Motor neuron (in vitro differentiated cells): Measurements from ENCODE around the gene CARD9. TPM values are rescaled to one million over a fixed set of nuclear protein-coding genes. Genes with fewer than 3 reads are reported as not detected.
A peak's percentile ranks its signal among the peaks of the same experiment; 100 is the strongest.

Experiments
- ATAC-seq, 8 experiments: fragments of 200-7000 bp; cut with Tn5 transposase; replicated peaks in 6 of 8; 2 replicates each; pipeline ENCODE4 v1.8.0; 2021; ENCODE audit warnings: mild to moderate bottlenecking in 8 of 8, moderate library complexity in 8 of 8
- H3K27ac ChIP-seq, 2 donors: fragments of 250-450 bp; sonication (Bioruptor Pico); 2 replicates each; pipeline ENCODE4 v1.9.0; 2021; ENCODE audit warnings: antibody characterized with exemption in 2 of 2, mild to moderate bottlenecking in 2 of 2, moderate library complexity in 1 of 2
- H3K4me1 ChIP-seq, 2 donors: fragments of 250-450 bp; sonication (Bioruptor Pico); replicated peaks in 1 of 2; 2 replicates each; pipeline ENCODE4 v1.6.1; 2021; ENCODE audit warnings: antibody characterized with exemption in 2 of 2, mild to moderate bottlenecking in 2 of 2, moderate library complexity in 1 of 2
- H3K4me3 ChIP-seq, 5 donors: fragments of 250-450 bp; sonication (Bioruptor Pico); 2 replicates each; pipeline ENCODE4 v1.9.0; 2021; ENCODE audit warnings: antibody characterized with exemption in 5 of 5, mild to moderate bottlenecking in 5 of 5, moderate library complexity in 4 of 5
- WGBS, 10 experiments: fragments of 450-650 bp; shearing (Covaris generic); methylation state at CpG; one replicate each; pipeline ENCODE4 v1.0.0; 2022; 5-methylcytosine and 5-hydroxymethylcytosine counted together
- in situ Hi-C, 9 experiments: fragments of 400-800 bp; cut with MboI; loops; one replicate each; pipeline ENCODE4 v1.15.0; 2021; ENCODE audit warnings: low sequenced_read_pairs in 9 of 9, low pct_unique_long_range_greater_than_20kb in 2 of 9; ENCODE audit not compliant: unreplicated experiment in 9 of 9
- total RNA-seq, 8 experiments: library from RNA; unstranded; fragments of 300-600 nt; gene quantifications; 2 replicates each; pipeline versions ENCODE4 v1.2.3 to v1.2.4, GENCODE V29; 2022

Gene CARD9
- total RNA-seq, 8 experiments from 2014 or later = 0.46 to 3.5 (median 1.9) TPM

DNA sequence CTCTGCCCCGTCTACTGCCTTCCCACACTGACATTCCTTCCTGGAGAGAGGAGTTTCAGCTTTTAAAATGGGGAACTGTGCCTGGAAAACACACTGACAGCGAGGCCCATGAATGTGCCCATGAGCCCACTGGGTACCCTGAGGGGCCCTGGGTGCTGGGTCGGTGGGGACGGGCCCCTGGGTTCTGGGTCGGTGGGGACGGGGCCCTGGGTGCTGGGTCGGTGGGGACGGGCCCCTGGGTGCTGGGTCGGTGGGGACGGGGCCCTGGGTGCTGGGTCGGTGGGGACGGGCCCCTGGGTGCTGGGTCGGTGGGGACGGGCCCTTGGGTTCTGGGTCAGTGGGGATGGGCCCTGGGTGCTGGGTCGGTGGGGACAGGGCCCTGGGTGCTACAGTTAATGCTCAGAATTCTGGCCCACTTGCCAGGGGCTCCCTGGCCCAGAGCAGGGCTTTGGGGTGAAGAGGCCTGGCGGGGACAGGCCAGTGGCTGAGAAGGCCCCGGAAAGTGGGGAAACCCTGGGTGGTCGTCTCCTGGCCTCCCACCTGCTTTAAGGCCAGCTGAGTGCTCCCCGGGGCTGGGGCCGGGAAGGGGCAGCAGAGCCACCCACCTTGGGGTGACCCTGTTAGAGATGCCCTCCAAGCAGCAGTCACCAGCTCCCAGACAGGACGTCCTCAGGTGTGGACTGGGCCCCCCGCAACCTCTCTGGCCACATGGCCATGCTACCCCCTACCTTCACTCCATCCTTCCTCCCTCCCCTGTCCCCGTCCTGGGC, 43.6 kb downstream of the CARD9 start:
- 100% methylated on average over 1 to 4 of the region's 23 CpGs; no CpG with 5 or more reads in 8 of the 10 experiments for WGBS, 10 experiments

DNA sequence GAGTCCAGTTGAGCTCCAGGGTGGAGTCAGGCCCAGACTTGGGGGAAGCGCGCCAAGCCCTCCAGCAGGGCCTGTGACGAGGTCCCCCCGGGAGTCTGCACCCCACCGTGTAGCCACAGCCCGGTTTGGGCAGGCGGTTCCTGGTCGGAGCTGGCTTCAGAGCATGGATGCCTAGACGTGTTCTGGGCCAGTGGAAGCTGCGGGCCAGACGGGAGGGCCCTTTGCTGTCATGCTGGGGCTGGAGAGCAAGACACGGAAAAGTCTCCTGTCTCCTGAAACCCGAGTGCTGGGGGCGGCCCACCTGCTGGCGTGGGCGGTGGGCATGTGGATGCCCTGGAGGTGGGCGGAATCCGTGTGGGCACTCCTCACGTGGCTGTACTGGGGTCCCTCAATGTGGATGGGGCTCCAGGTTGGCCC, 44.2 kb downstream of the CARD9 start:
- in situ Hi-C loops = no loop called here
- H3K4me3 ChIP-seq = peak overlapping the region; percentile 58 to 86 (median 70)
- H3K4me1 ChIP-seq = peaks cover 25 to 46% of the 10 kb centered on the region in 2 donors
- H3K27ac ChIP-seq = peak overlapping the region; percentile 91
- 20 to 88% methylated on average over 3 to 4 of the region's 19 CpGs; no CpG with 5 or more reads in 8 of the 10 experiments for WGBS, 10 experiments
- peak in 2 of 8 experiments; percentile 2 for ATAC-seq

More for the DNA sequence above, 43.6 kb downstream of the CARD9 start:
- H3K27ac ChIP-seq = peak overlapping the region in 1 of 2 donors; percentile 91
- in situ Hi-C loops = no loop called here
- H3K4me3 ChIP-seq = peak overlapping the region in 1 of 5 donors; percentile 58
- peaks cover 25 to 40% of the 10 kb centered on the region in 2 donors for H3K4me1 ChIP-seq
- no peak for ATAC-seq

DNA sequence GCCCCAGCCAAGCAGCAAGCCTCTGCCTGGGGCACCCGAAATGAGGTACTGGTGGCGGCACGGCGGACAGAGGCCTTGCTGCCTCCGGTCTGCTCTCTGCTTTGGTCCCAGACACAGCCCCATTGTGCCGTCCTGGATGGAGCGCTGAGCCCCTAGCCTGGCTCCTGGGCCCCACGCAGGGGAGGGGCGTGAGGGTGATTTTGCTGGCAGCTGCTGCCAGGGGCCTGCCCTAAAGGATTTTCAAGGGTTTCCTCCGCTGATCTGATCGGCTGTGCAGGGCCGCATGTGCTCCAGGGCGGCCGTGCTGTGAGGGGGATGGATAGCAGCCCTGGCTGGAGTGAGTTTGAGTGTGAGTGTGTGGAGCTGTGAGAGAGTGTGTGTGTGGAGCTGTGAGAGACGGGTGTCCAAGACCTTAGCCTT, 44.8 kb downstream of the CARD9 start:
- H3K4me3 ChIP-seq = peak overlapping the region; percentile 58 to 86 (median 70)
- peaks cover 25 to 48% of the 10 kb centered on the region in 2 donors for H3K4me1 ChIP-seq
- in situ Hi-C loops = no loop called here
- peak overlapping the region; percentile 91 for H3K27ac ChIP-seq
- peak; percentile 31 to 60 (median 46) for ATAC-seq
- 0 to 3% methylated on average over 4 to 5 of the region's 15 CpGs; no CpG with 5 or more reads in 8 of the 10 experiments for WGBS, 10 experiments

DNA sequence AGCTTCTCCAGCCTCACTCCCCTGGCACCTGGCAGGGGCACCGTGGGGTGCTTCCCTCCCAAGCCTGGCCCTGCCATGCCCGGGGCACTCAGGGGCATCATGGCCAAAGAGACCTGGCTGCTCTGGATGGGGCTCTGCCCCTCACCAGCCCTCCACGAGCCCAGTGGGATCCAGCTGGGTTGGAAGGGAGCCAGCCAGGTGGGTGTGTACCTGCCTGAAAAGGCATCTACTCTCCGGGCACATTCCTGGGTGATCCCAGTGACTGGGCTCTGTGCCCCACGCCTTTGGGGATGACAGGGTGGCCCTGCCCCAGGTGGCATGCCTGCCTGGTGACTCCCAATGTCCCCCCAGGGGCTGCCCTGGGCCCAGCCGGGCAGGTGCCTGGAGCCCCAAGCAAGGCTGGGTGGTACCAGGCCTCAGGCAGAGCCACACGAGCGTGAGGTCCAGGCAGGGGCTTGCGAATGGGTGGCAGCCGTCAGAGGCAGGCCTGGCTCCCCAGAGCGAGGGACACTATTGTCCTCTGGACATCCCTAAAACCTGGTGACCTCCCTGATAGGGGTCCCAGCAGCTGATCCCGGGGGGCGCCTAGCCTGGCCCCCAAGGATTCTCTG, 45.4 kb downstream of the CARD9 start:
- peak in 7 of 8 experiments; percentile 7 to 23 (median 12) for ATAC-seq
- Histone ChIP-seq H3K4me3 (peak overlapping the region; percentile 58 to 86 (median 70)), H3K27ac (peak overlapping the region; percentile 91), H3K4me1 (peaks cover 25 to 48% of the 10 kb centered on the region in 2 donors)
- 0 to 17% (median 6%) methylated on average over 1 to 5 of the region's 13 CpGs; no CpG with 5 or more reads in 6 of the 10 experiments for WGBS, 10 experiments
- in situ Hi-C loops = no loop called here

DNA sequence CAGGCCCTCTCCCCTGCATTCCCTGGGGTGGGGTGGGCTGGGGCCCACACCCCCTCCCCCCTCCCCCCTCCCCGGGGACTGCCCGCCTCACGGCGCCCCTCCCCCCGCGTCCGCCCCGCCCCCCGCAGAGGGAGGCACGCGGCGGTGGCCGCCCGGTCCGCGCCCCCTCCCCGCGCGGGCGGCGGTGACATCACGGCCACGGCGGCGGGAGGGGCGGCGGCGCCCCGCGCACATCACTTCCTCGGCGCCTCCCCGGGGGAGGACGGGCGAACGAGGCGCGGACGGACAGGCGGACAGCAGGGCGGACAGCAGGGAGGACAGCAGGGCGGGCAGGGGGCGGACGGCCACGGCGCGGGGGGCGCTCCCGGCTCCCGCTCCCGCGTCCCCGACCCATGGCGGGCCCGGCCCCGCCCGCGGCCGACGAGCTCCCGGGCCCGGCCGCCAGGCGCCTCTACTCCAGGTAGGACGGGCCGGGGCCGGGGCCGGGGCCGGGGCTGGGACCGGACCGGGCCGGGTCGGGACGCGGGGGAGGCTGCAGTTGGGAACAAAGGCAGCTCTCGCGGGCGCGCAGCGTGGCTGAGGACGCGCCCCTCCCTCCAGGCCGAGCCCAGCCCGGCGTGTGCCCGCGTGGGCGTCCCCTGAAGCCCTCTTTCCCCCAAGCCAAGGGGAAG, 46.0 kb downstream of the CARD9 start, which contains the start of gene GPSM1:
Gene GPSM1 (plus strand): TSS at position 236 of the 671 bp plus-strand sequence. CDS start 157 bp downstream, at position 393.
- Histone ChIP-seq H3K4me3 (peak within 1 kb of the TSS; percentile 58 to 86 (median 70)), H3K27ac (peak within 1 kb of the TSS; percentile 91), H3K4me1 (peaks cover 25 to 48% of the 10 kb centered on the region in 2 donors)
- in situ Hi-C loops = no loop called here
- no CpG with 5 or more reads among the region's 88 CpGs for WGBS, 10 experiments
- peak; percentile 44 to 67 (median 59) for ATAC-seq

DNA sequence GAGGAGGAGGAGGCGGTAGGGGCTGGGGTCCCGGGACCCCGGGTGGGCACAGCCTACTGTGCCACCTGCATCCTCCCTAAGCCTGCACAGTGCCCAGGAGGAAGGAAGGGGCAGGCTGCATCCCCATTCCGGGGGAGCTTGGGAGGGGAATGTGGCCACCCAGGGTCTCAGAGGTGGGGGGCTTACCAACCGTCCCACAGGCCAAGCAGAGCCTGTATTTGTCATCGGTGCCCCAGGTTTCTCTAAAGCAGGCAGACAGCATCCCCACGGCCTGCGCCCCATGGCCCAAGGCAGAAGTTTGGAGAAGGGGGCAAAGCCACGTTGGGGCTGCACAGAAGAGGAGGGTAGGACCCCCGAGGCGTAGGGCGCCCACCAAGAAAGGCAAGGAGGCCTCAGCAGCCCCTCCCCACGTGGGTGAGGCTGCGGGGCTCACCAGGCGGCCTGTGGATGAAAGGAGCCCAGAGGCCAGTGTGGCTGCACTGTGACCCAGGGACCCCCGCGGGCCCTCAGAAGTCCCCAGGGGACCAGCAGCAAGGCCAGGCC, 46.6 kb downstream of the CARD9 start:
- WGBS, 10 experiments = no CpG with 5 or more reads among the region's 17 CpGs
- Histone ChIP-seq H3K4me1 (peaks cover 25 to 48% of the 10 kb centered on the region in 2 donors), H3K4me3 (peak overlapping the region; percentile 58 to 86 (median 70)), H3K27ac (peak overlapping the region; percentile 91)
- peak in 6 of 8 experiments; percentile 27 to 53 (median 44) for ATAC-seq
- in situ Hi-C loops = no loop called here

DNA sequence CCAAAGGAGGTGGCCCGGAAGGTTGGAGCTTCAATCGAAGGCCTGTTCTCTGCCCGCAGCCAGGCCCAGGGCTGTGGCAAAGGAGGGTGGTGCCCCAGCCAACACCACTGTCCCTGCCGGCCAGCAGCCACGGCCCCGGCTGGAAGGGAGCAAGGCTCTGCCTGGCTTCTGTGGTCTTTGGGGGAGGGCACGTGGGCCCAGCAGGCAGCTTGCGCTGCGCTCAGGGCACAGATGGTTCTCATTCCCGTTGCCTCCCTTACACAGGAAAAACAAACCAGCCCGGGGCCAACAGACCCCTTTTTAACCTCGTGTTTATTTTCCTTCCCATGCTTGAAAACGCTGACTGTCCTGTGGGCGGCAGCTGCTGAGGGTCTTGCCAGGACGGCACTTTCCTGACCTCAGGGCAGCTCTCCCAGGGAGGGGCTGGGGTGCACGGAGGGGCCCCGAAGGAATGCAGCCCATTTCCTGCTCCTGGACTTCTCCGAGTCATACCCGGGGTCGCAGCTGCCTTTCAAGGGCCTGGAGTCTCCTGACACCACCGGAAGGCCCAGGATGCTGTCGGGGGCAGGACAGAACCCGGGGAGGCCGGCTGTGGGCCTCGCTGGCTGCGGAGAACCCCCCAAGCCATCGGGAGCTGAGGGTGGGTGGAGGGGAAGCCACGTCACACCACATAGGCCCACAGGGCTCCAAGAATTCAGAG, 47.3 kb downstream of the CARD9 start:
- 0 to 73% (median 32%) methylated on average over 1 to 10 of the region's 28 CpGs; no CpG with 5 or more reads in 5 of the 10 experiments for WGBS, 10 experiments
- Histone ChIP-seq H3K4me3 (no peak overlapping the region), H3K27ac (peak overlapping the region; percentile 91), H3K4me1 (peaks cover 25 to 48% of the 10 kb centered on the region in 2 donors)
- peak in 5 of 8 experiments; percentile 0 to 14 (median 1) for ATAC-seq
- in situ Hi-C loops = no loop called here

DNA sequence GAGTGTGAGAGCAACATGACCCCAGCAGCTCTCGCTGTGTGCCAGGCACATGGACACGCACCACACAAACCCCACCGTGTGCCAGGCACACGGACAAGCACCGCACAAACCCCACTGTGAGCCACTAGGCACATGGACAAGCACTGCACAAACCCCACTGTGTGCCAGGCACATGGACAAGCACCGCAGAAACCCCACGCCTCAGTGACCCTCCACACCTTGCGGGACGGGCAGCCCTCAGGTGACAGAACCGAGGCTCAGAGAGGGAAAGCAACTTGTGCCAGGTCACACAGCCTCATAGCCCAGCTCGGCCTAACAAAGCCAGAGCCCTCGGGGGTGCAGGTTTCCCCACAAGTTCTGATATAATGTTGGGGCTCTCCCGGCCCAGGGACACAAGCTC, 48.1 kb downstream of the CARD9 start:
- H3K27ac ChIP-seq = no peak overlapping the region
- in situ Hi-C loops = no loop called here
- H3K4me1 ChIP-seq = peaks cover 25 to 46% of the 10 kb centered on the region in 2 donors
- 80 to 100% (median 100%) methylated on average over 1 to 3 of the region's 13 CpGs; no CpG with 5 or more reads in 7 of the 10 experiments for WGBS, 10 experiments
- H3K4me3 ChIP-seq = no peak overlapping the region
- ATAC-seq = no peak

DNA sequence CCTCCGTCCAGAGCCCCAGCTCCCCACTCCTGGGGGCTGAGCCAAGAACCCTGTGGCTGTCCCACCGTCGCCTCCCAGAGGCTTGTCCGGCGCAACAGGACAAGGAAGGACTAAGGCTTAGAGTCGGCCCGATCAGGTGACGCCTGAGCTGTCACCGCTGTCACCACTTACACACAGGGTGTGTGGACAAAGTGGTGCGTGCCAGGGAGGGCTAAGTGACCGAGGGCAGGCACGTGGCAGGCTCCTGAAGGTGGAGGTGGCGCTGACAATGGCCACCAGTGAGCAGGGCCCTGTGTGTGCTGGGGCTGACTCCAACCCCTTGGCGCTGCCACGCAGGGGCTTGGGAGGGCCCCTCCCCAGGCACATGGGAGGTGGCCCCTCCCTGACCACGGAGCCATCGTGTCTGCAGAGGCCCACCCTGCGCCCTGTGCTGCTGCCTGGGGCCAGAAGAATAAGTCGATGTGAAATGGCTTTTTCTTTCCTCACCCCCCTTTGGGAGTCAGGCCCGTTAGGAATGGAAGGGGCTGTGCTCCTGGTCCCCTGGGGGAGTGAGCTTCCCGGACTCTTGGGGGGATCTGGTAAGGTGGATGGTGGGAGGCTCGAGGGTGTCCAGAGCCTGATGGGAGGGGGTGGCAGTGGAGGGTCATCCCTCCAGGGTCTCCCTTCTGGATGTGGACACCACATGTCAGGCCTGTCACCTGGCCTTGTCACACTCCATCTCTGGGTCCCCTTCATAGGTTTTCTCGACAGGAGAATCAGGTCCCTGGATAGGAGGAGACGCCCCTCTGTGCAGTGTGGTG, 48.8 kb downstream of the CARD9 start:
- ATAC-seq = peak in 5 of 8 experiments; percentile 2 to 28 (median 20)
- Histone ChIP-seq H3K27ac (no peak overlapping the region), H3K4me1 (peaks cover 21 to 41% of the 10 kb centered on the region in 2 donors), H3K4me3 (no peak overlapping the region)
- WGBS, 10 experiments = 60 to 90% methylated on average over 1 to 5 of the region's 24 CpGs; no CpG with 5 or more reads in 8 of the 10 experiments
- in situ Hi-C loops = no loop called here

DNA sequence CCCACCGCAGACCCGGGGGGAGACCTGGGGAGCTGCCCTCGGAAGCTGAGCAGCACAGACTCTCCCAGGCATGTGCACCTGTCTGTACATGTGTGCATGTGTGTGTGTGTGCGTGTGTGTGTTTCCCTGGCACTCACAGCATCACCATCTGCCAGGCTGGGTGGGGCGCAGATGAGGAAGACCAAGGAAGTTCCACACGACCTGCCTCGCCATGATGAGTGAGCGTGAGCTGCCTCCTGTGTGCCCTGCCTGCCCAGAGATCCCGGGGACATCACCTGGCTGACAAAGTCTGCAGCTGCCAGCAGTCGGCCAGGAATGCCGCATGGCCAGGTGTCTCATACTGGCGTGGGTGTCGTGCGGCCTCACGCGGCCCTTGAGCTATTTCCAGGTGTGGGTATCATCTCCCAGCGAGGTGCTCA, 50.1 kb downstream of the CARD9 start:
- WGBS, 10 experiments = 75 to 100% (median 77%) methylated on average over 1 to 5 of the region's 17 CpGs; no CpG with 5 or more reads in 7 of the 10 experiments
- Histone ChIP-seq H3K27ac (no peak overlapping the region), H3K4me3 (no peak overlapping the region), H3K4me1 (peaks cover 18 to 36% of the 10 kb centered on the region in 2 donors)
- in situ Hi-C loops = no loop called here
- ATAC-seq = no peak

DNA sequence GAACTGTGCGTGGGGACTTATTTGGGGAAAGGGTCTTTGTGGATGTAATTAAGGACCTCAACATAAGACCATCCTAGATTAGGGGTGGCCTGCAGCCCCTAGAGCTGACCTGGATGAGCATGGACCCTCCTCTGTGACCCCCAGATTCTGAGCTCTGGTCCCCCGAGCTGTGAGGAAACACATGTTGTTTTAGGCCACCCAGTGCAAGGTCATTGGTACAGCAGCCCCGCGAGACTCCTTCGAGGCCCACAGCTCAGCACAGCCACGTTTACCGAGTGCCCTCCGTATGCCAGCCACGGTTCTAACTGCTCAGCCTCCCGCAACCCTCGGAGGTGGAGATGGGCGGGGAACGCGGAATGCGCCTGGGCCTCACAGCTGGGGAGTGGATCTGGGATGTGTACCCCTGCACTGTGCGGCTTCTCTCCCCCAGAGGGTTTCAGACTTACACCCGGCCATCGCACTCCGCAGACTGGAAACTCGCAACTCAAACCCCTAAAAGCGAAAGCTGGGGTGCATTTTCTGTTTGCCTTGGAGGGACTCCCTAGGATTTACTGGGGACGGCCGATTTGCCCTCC, 50.6 kb downstream of the CARD9 start:
- in situ Hi-C loops = no loop called here
- 30 to 82% (median 46%) methylated on average over 2 to 7 of the region's 23 CpGs; no CpG with 5 or more reads in 5 of the 10 experiments for WGBS, 10 experiments
- Histone ChIP-seq H3K4me1 (peaks cover 24 to 41% of the 10 kb centered on the region in 2 donors), H3K27ac (no peak overlapping the region), H3K4me3 (no peak overlapping the region)
- ATAC-seq = no peak
